Measurements from ENCODE around the gene UBE3D. TPM values are rescaled to one million over a fixed set of nuclear protein-coding genes. Genes with fewer than 3 reads are reported as not detected.

UBE3D gene, protein sequence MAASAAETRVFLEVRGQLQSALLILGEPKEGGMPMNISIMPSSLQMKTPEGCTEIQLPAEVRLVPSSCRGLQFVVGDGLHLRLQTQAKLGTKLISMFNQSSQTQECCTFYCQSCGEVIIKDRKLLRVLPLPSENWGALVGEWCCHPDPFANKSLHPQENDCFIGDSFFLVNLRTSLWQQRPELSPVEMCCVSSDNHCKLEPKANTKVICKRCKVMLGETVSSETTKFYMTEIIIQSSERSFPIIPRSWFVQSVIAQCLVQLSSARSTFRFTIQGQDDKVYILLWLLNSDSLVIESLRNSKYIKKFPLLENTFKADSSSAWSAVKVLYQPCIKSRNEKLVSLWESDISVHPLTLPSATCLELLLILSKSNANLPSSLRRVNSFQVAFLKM
- 1 to 10 TPM; 2.3 to 5.9 TPM for polyA plus RNA-seq

DNA sequence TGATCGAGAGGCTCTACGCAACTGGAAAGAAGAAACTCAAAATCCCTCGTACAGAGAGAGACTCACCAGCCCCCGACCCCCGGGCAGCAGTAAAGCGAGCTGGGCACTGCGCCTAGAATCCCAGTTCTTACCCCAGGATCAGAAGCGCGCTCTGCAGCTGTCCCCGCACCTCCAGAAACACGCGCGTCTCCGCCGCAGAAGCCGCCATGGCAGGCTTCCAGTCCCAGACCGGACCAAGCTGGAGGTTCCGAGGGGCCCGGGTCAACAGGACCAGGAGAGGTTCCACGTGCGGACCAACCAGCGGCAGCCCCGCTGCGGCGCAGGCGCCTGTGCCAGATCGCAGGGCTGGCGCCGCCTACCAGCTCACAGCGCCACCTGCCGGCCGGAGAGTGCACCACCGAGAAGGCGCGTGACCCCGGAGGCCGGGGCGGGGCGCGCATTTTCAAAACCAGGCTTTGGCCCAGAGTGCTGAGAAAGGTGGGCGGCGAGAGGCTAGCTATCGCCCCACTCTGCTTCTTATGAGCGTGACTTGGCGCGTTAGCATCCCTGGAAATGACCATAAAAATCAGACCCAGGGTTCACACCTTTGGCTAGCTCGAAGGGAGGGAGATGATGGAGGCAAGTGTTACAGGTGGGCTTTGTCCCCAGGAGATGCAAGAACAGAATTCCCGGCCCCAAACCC lies at the start of gene UBE3D:
UBE3D (minus strand) TSS at position 331 of the 682 bp plus-strand sequence; CDS start at position 208, 123 bp downstream.
- Histone ChIP-seq H3K36me3 (ENCODE audit: control insufficient read depth in 2 of 2, insufficient read depth in 2 of 2, low read length in 1 of 2) (no peaks in the 10 kb centered on the region), H3K9me3 (ENCODE audit: control insufficient read depth in 2 of 2, insufficient read depth in 1 of 2, low read depth in 1 of 2, low read length in 1 of 2) (no peaks in the 10 kb centered on the region), H3K4me3 (ENCODE audit: low read depth in 1 of 2, low read length in 2 of 2) (peak within 1 kb of the TSS; percentile 69 to 75), H3K27me3 (ENCODE audit: control insufficient read depth in 1 of 2, insufficient read depth in 2 of 2, low read length in 2 of 2) (no peaks in the 10 kb centered on the region), H3K27ac (ENCODE audit: low read depth in 2 of 2, low read length in 1 of 2) (peak within 1 kb of the TSS; percentile 6 to 20), H3K4me1 (ENCODE audit: control insufficient read depth in 2 of 2, insufficient read depth in 2 of 2, low read length in 1 of 2) (no peaks in the 10 kb centered on the region)
- 2% methylated on average over 48 of the region's 48 CpGs for WGBS, 2 donors

DNA sequence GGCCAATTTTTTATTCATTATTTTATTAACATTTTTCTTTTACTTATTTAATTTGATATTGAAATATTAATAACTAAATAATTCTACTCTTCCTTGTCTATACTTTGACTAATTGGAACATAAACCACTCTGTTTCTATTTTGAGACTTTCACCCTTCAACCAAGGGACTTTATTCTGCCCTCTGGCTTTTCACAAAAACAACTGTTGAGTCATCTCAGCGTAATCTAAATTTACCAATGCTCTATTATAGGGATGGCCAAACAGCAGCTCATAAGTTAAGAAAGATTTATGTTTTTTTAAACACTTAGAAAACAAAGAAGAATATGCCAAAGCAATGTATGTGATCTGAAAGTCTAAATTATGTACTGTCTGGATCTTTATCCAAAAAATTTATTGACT lies 48.5 kb upstream of the UBE3D start:
- no peaks in the 10 kb centered on the region for H3K9me3 ChIP-seq (ENCODE audit: control insufficient read depth in 2 of 2, insufficient read depth in 1 of 2, low read depth in 1 of 2, low read length in 1 of 2)
- H3K27ac ChIP-seq (ENCODE audit: low read depth in 2 of 2, low read length in 1 of 2): no peak overlapping the region
- H3K27me3 ChIP-seq (ENCODE audit: control insufficient read depth in 1 of 2, insufficient read depth in 2 of 2, low read length in 2 of 2): no peaks in the 10 kb centered on the region
- no peak overlapping the region for H3K4me3 ChIP-seq (ENCODE audit: low read depth in 1 of 2, low read length in 2 of 2)
- WGBS, 2 donors: 51 to 69% methylated on average over 1 of the region's 1 CpG
- no peaks in the 10 kb centered on the region for H3K4me1 ChIP-seq (ENCODE audit: control insufficient read depth in 2 of 2, insufficient read depth in 2 of 2, low read length in 1 of 2)
- peaks cover 0 to 2% of the 10 kb centered on the region in 2 donors for H3K36me3 ChIP-seq (ENCODE audit: control insufficient read depth in 2 of 2, insufficient read depth in 2 of 2, low read length in 1 of 2)

DNA sequence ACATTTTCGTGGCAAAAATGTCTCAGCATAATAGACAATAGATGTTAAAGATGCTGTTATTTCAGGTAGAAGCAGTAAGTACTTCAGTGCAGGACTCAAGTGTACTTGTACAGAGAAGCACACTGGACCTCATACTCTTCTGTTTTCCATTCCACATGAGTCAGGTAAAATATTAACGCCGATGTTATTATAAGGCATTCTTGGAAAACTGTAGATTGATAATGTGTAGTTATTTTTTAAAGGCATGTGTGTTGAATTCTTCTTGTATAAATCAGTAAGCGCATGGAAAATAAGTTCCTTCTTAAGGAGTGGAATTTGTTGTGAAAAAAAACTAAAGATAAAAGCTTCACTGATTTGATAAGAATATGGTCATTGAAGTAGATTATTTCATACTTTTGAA lies 47.6 kb upstream of the UBE3D start:
- Histone ChIP-seq H3K36me3 (ENCODE audit: control insufficient read depth in 2 of 2, insufficient read depth in 2 of 2, low read length in 1 of 2) (peaks cover 0 to 2% of the 10 kb centered on the region in 2 donors), H3K4me3 (ENCODE audit: low read depth in 1 of 2, low read length in 2 of 2) (no peak overlapping the region), H3K27ac (ENCODE audit: low read depth in 2 of 2, low read length in 1 of 2) (no peak overlapping the region), H3K4me1 (ENCODE audit: control insufficient read depth in 2 of 2, insufficient read depth in 2 of 2, low read length in 1 of 2) (no peaks in the 10 kb centered on the region), H3K9me3 (ENCODE audit: control insufficient read depth in 2 of 2, insufficient read depth in 1 of 2, low read depth in 1 of 2, low read length in 1 of 2) (no peaks in the 10 kb centered on the region), H3K27me3 (ENCODE audit: control insufficient read depth in 1 of 2, insufficient read depth in 2 of 2, low read length in 2 of 2) (no peaks in the 10 kb centered on the region)
- WGBS, 2 donors: 77 to 87% methylated on average over 4 of the region's 4 CpGs

DNA sequence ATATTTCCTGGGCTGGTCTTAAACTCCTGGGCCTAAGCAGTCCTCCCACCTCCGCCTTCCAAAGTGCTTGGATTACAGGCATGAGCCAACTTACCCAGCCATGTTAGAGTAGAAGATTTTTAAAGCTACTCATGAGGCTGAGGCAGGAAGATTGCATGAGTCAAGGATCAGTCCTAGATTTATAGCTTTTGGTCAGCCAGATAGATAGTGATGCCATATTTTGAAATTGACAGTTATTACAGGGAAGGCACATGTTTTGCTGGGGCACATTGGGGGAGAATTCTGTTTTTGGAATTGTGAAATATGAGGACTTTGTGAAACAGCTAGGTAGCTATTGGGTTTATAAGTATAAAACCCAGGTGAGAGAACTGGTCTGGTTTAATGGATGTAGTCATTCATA lies 42.7 kb upstream of the UBE3D start:
- Histone ChIP-seq H3K27me3 (ENCODE audit: control insufficient read depth in 1 of 2, insufficient read depth in 2 of 2, low read length in 2 of 2) (no peaks in the 10 kb centered on the region), H3K4me3 (ENCODE audit: low read depth in 1 of 2, low read length in 2 of 2) (no peak overlapping the region), H3K27ac (ENCODE audit: low read depth in 2 of 2, low read length in 1 of 2) (no peak overlapping the region), H3K36me3 (ENCODE audit: control insufficient read depth in 2 of 2, insufficient read depth in 2 of 2, low read length in 1 of 2) (no peaks in the 10 kb centered on the region), H3K9me3 (ENCODE audit: control insufficient read depth in 2 of 2, insufficient read depth in 1 of 2, low read depth in 1 of 2, low read length in 1 of 2) (no peaks in the 10 kb centered on the region), H3K4me1 (ENCODE audit: control insufficient read depth in 2 of 2, insufficient read depth in 2 of 2, low read length in 1 of 2) (no peaks in the 10 kb centered on the region)
- WGBS, 2 donors: 97 to 99% methylated on average over 1 of the region's 1 CpG

DNA sequence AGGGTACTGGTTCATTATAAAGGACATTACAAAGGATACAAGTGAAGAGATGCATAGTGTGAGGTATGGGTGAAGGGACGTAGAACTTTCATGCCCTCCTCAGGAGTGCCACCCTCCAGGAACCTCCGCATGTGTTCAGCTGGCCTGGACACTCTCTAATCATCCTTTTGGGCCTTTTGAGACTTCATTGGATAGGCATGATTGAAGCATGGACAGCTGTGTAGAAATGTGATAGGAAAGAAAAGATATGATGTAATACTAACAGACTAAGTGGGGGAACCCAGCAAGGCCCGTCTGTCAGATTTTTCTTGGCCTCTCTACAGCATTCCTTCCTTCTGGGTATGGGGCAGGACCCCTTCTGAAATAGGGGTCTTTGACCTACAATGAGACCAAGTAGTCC lies 32.9 kb upstream of the UBE3D start:
- WGBS, 2 donors: 95 to 96% methylated on average over 3 of the region's 3 CpGs

DNA sequence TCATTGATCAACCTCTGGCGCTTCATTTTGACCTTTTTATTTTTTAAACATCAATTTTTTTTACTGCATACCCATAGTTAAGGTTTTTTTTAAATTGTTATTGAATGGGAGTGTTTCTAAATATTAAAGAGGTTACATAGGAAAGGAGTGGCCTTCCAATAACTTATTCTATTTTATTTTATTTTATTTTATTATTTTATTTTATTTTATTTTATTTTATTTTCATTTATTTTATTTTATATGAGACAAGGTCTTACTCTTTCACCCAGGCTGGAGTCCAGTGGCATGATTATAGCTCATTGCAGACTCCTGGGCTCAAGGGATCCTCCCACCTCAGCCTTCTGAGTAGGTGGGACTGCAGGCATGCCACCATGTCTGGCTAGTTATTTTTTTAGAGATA lies 32.0 kb upstream of the UBE3D start:
- no peak overlapping the region for H3K27ac ChIP-seq (ENCODE audit: low read depth in 2 of 2, low read length in 1 of 2)
- H3K9me3 ChIP-seq (ENCODE audit: control insufficient read depth in 2 of 2, insufficient read depth in 1 of 2, low read depth in 1 of 2, low read length in 1 of 2): no peaks in the 10 kb centered on the region
- no peak overlapping the region for H3K4me3 ChIP-seq (ENCODE audit: low read depth in 1 of 2, low read length in 2 of 2)
- H3K4me1 ChIP-seq (ENCODE audit: control insufficient read depth in 2 of 2, insufficient read depth in 2 of 2, low read length in 1 of 2): no peaks in the 10 kb centered on the region
- WGBS, 2 donors: 56 to 66% methylated on average over 1 of the region's 1 CpG
- no peaks in the 10 kb centered on the region for H3K27me3 ChIP-seq (ENCODE audit: control insufficient read depth in 1 of 2, insufficient read depth in 2 of 2, low read length in 2 of 2)
- H3K36me3 ChIP-seq (ENCODE audit: control insufficient read depth in 2 of 2, insufficient read depth in 2 of 2, low read length in 1 of 2): no peaks in the 10 kb centered on the region

More for the DNA sequence above, 32.9 kb upstream of the UBE3D start:
- H3K9me3 ChIP-seq (ENCODE audit: control insufficient read depth in 2 of 2, insufficient read depth in 1 of 2, low read depth in 1 of 2, low read length in 1 of 2): no peaks in the 10 kb centered on the region
- no peaks in the 10 kb centered on the region for H3K27me3 ChIP-seq (ENCODE audit: control insufficient read depth in 1 of 2, insufficient read depth in 2 of 2, low read length in 2 of 2)
- no peaks in the 10 kb centered on the region for H3K36me3 ChIP-seq (ENCODE audit: control insufficient read depth in 2 of 2, insufficient read depth in 2 of 2, low read length in 1 of 2)
- H3K4me1 ChIP-seq (ENCODE audit: control insufficient read depth in 2 of 2, insufficient read depth in 2 of 2, low read length in 1 of 2): no peaks in the 10 kb centered on the region
- no peak overlapping the region for H3K27ac ChIP-seq (ENCODE audit: low read depth in 2 of 2, low read length in 1 of 2)
- no peak overlapping the region for H3K4me3 ChIP-seq (ENCODE audit: low read depth in 1 of 2, low read length in 2 of 2)

DNA sequence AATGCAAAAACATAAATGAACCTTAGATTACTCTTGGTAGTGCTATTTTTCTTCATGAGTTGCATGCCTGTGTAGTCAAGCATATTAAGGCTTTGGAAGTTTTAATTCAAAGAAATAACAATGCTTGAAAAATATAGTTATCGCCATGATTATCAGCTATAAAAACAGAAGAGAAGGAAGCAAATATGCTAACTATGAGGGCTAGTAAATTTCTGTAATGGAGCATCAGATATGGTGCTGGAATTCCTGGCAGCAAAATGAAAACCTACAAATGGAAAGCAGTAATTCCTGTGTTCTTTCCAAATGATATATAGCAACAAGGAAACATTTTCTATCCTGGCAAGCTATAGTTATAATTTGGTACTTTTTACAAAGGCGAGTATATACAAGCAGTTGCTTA lies 31.6 kb upstream of the UBE3D start:
- H3K27me3 ChIP-seq (ENCODE audit: control insufficient read depth in 1 of 2, insufficient read depth in 2 of 2, low read length in 2 of 2): no peaks in the 10 kb centered on the region
- WGBS, 2 donors: 64 to 69% methylated on average over 2 of the region's 2 CpGs
- H3K36me3 ChIP-seq (ENCODE audit: control insufficient read depth in 2 of 2, insufficient read depth in 2 of 2, low read length in 1 of 2): no peaks in the 10 kb centered on the region
- H3K27ac ChIP-seq (ENCODE audit: low read depth in 2 of 2, low read length in 1 of 2): no peak overlapping the region
- no peaks in the 10 kb centered on the region for H3K4me1 ChIP-seq (ENCODE audit: control insufficient read depth in 2 of 2, insufficient read depth in 2 of 2, low read length in 1 of 2)
- no peaks in the 10 kb centered on the region for H3K9me3 ChIP-seq (ENCODE audit: control insufficient read depth in 2 of 2, insufficient read depth in 1 of 2, low read depth in 1 of 2, low read length in 1 of 2)
- H3K4me3 ChIP-seq (ENCODE audit: low read depth in 1 of 2, low read length in 2 of 2): no peak overlapping the region

DNA sequence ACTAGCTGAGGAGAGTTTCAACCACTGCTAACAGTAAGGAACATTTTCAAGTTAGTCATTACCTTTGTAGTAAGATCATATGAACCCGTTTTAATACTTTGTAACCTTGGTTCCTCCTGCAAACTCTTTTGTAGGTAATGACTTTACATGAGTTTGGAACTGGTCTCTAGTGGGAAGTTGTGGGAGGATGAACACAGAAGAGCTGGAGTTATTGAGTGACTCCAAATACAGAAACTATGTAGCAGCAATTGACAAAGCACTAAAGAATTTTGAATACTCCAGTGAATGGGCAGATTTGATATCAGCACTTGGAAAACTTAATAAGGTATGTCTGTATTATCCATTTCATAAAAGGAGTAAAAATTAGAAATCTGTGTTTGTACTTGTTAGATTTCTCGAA lies 31.1 kb upstream of the UBE3D start:
- Histone ChIP-seq H3K27ac (ENCODE audit: low read depth in 2 of 2, low read length in 1 of 2) (no peak overlapping the region), H3K27me3 (ENCODE audit: control insufficient read depth in 1 of 2, insufficient read depth in 2 of 2, low read length in 2 of 2) (no peaks in the 10 kb centered on the region), H3K4me1 (ENCODE audit: control insufficient read depth in 2 of 2, insufficient read depth in 2 of 2, low read length in 1 of 2) (no peaks in the 10 kb centered on the region), H3K36me3 (ENCODE audit: control insufficient read depth in 2 of 2, insufficient read depth in 2 of 2, low read length in 1 of 2) (no peaks in the 10 kb centered on the region), H3K9me3 (ENCODE audit: control insufficient read depth in 2 of 2, insufficient read depth in 1 of 2, low read depth in 1 of 2, low read length in 1 of 2) (no peaks in the 10 kb centered on the region), H3K4me3 (ENCODE audit: low read depth in 1 of 2, low read length in 2 of 2) (no peak overlapping the region)
- 69 to 78% methylated on average over 2 of the region's 2 CpGs for WGBS, 2 donors

DNA sequence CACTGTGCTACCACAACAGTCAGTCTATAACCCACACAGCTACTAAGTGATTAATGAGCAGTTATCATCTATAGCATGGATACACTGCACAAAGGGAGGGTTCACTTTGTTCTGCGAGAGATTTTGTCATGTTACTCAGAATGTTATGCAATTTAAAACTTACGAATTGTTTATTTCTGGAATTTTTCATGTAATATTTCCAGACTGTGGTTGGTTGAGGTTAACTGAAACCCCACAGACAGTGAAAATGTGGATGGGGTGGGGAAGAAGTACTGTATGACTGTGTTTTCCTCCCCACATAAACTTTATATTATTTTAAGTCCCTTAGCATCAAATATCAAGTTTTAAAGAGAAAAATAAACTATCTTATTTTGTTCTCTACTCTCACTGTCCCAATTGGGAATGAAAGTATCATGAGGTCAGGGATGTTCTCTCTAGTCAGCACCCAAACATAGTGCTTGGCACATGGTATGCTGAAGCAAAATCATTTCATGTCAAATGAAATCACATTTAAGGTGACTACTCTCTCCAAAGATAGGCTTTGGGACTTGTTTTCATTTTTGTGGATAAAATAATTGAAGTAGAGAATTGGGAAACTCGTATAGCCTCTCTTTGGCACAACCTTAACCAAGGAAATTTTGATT lies 27.2 kb upstream of the UBE3D start:
- 66 to 71% methylated on average over 3 of the region's 3 CpGs for WGBS, 2 donors
- no peaks in the 10 kb centered on the region for H3K36me3 ChIP-seq (ENCODE audit: control insufficient read depth in 2 of 2, insufficient read depth in 2 of 2, low read length in 1 of 2)
- H3K4me3 ChIP-seq (ENCODE audit: low read depth in 1 of 2, low read length in 2 of 2): no peak overlapping the region
- H3K27ac ChIP-seq (ENCODE audit: low read depth in 2 of 2, low read length in 1 of 2): no peak overlapping the region
- H3K9me3 ChIP-seq (ENCODE audit: control insufficient read depth in 2 of 2, insufficient read depth in 1 of 2, low read depth in 1 of 2, low read length in 1 of 2): no peaks in the 10 kb centered on the region
- H3K27me3 ChIP-seq (ENCODE audit: control insufficient read depth in 1 of 2, insufficient read depth in 2 of 2, low read length in 2 of 2): no peaks in the 10 kb centered on the region
- no peaks in the 10 kb centered on the region for H3K4me1 ChIP-seq (ENCODE audit: control insufficient read depth in 2 of 2, insufficient read depth in 2 of 2, low read length in 1 of 2)
